CD4-positive, alpha-beta T cell (primary cell): ENCODE results near the gene CDH22. TPM values are rescaled to one million over a fixed set of nuclear protein-coding genes. Genes with fewer than 3 reads are reported as not detected.

Experiments
- ATAC-seq: fragments of 200-7000 bp; cut with Tn5 transposase; one replicate; pipeline ENCODE4 v1.10.0; 2022; ENCODE audit warnings: mild to moderate bottlenecking; ENCODE audit not compliant: poor library complexity
- CTCF ChIA-PET: fragments of 350-600 bp; sonication (Branson Sonifier 250); formaldehyde crosslinking; loops from one replicate; lab custom pipeline; 2021; ENCODE audit warnings: antibody characterized with exemption, inconsistent platforms; lab: Charles Lee
- POLR2A ChIA-PET: fragments of 350-600 bp; sonication (Branson Sonifier 250); formaldehyde crosslinking; loops from one replicate; lab custom pipeline; 2021; ENCODE audit warnings: antibody characterized with exemption, inconsistent platforms; lab: Charles Lee
- DNase-seq, 14 experiments: peaks; one replicate each; pipeline ENCODE4 v3.0.0-alpha.2; 2013 to 2020; ENCODE audit warnings: mixed read lengths in 2 of 14
- H3K27ac ChIP-seq, 2 donors: one replicate each; pipeline versions ENCODE4 v1.5.1 to v1.7.0; 2013; ENCODE audit warnings: low read length in 2 of 2, low read depth in 1 of 2, mild to moderate bottlenecking in 1 of 2
- H3K27me3 ChIP-seq, 2 experiments: 1 replicate in 1 of 2; 2 replicates in 1 of 2; pipeline versions ENCODE4 v1.6.1 to v1.7.0; 2013; ENCODE audit warnings: low read length in 2 of 2, control low read depth in 1 of 2, mild to moderate bottlenecking in 1 of 2, moderate library complexity in 1 of 2; ENCODE audit not compliant: insufficient read depth in 2 of 2, control insufficient read depth in 1 of 2
- H3K36me3 ChIP-seq: one replicate; pipeline ENCODE4 v1.6.1; 2013; ENCODE audit warnings: low read length, control low read depth; ENCODE audit not compliant: insufficient read depth
- H3K4me1 ChIP-seq: one replicate; pipeline ENCODE4 v1.6.1; 2013; ENCODE audit warnings: low read length, control low read depth; ENCODE audit not compliant: insufficient read depth
- H3K4me3 ChIP-seq: one replicate; pipeline ENCODE4 v1.5.1; 2013; ENCODE audit warnings: mild to moderate bottlenecking, low read length, moderate library complexity
- H3K9me3 ChIP-seq, 2 experiments: 1 replicate in 1 of 2; 2 replicates in 1 of 2; pipeline versions ENCODE4 v1.6.1 to v1.7.0; 2013; ENCODE audit warnings: low read length in 2 of 2, mild to moderate bottlenecking in 2 of 2, control low read depth in 1 of 2, moderate library complexity in 1 of 2; ENCODE audit not compliant: control insufficient read depth in 1 of 2, insufficient read depth in 1 of 2
- H3K27ac Mint-ChIP-seq: one replicate; pipeline ENCODE4 v1.8.0; 2020; ENCODE audit warnings: mixed read lengths
- H3K27me3 Mint-ChIP-seq: one replicate; pipeline ENCODE4 v1.8.0; 2021; ENCODE audit warnings: mixed read lengths
- H3K36me3 Mint-ChIP-seq: one replicate; pipeline ENCODE4 v1.8.0; 2021; ENCODE audit warnings: low read depth, mixed read lengths
- H3K4me1 Mint-ChIP-seq: one replicate; pipeline ENCODE4 v1.8.0; 2021; ENCODE audit warnings: low read depth, mixed read lengths
- H3K4me3 Mint-ChIP-seq: one replicate; pipeline ENCODE4 v1.8.0; 2020; ENCODE audit warnings: mild to moderate bottlenecking, mixed read lengths
- H3K9me3 Mint-ChIP-seq: one replicate; pipeline ENCODE4 v1.8.0; 2020; ENCODE audit warnings: mixed read lengths
- intact Hi-C, 2 experiments: fragments of 100-400 bp; cut with DNase I in 1 of 2; cut with micrococcal nuclease in 1 of 2; formaldehyde crosslinking; loops; one replicate each; pipeline versions ENCODE4 v1.15.1 to v1.9.0; 2023 to 2025; cut with DNase I, micrococcal nuclease
- total RNA-seq, 174 experiments: library from RNA in 2 of 174; stranded (reverse) in 2 of 174; gene quantifications; one replicate each; pipeline ENCODE4 v1.2.3 and lab custom pipeline; 2021 to 2026
- TF ChIP-seq, protein P1 (sequence below): fragments of 200-600 bp; IDR thresholded peaks from one replicate; pipeline ENCODE4 v1.8.0; 2022; ENCODE audit warnings: antibody characterized with exemption, mild to moderate bottlenecking

CDH22 gene
- total RNA-seq, 2 experiments from 2014 or later, result not detected

DNA sequence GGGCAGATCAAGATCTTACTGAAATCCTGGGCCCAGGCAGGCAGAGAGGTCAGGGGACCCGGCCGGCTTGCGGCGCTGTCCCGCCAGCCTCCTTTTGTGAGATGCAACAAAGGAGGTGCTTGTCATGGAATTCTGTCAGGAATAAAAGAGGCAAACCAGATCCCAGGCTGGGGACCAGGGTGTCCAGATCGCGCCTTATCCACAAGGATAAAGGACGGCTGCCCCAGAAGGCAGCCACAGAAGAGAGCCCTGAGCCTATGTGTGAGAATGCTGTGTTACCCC is 42.6 kb upstream of the CDH22 start:
- no peaks in the 10 kb centered on the region for H3K9me3 ChIP-seq
- Mint-ChIP-seq H3K27ac (peak overlapping the region; percentile 27), H3K27me3 (no peaks in the 10 kb centered on the region), H3K4me3 (no peak overlapping the region), H3K4me1 (peaks cover 16% of the 10 kb centered on the region), H3K9me3 (no peaks in the 10 kb centered on the region), H3K36me3 (peaks cover 69% of the 10 kb centered on the region)
- TF ChIP-seq, protein P1, sequence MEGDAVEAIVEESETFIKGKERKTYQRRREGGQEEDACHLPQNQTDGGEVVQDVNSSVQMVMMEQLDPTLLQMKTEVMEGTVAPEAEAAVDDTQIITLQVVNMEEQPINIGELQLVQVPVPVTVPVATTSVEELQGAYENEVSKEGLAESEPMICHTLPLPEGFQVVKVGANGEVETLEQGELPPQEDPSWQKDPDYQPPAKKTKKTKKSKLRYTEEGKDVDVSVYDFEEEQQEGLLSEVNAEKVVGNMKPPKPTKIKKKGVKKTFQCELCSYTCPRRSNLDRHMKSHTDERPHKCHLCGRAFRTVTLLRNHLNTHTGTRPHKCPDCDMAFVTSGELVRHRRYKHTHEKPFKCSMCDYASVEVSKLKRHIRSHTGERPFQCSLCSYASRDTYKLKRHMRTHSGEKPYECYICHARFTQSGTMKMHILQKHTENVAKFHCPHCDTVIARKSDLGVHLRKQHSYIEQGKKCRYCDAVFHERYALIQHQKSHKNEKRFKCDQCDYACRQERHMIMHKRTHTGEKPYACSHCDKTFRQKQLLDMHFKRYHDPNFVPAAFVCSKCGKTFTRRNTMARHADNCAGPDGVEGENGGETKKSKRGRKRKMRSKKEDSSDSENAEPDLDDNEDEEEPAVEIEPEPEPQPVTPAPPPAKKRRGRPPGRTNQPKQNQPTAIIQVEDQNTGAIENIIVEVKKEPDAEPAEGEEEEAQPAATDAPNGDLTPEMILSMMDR, result no peak
- H3K36me3 ChIP-seq, result peaks cover 48% of the 10 kb centered on the region
- POLR2A ChIA-PET, result no interaction called here
- intact Hi-C loops, result no loop called here
- no peak overlapping the region for H3K27ac ChIP-seq
- DNase-seq, result no peak
- no peak for ATAC-seq
- peaks cover 17% of the 10 kb centered on the region for H3K4me1 ChIP-seq
- H3K4me3 ChIP-seq, result no peak overlapping the region
- CTCF ChIA-PET, result no interaction called here
- no peaks in the 10 kb centered on the region for H3K27me3 ChIP-seq

DNA sequence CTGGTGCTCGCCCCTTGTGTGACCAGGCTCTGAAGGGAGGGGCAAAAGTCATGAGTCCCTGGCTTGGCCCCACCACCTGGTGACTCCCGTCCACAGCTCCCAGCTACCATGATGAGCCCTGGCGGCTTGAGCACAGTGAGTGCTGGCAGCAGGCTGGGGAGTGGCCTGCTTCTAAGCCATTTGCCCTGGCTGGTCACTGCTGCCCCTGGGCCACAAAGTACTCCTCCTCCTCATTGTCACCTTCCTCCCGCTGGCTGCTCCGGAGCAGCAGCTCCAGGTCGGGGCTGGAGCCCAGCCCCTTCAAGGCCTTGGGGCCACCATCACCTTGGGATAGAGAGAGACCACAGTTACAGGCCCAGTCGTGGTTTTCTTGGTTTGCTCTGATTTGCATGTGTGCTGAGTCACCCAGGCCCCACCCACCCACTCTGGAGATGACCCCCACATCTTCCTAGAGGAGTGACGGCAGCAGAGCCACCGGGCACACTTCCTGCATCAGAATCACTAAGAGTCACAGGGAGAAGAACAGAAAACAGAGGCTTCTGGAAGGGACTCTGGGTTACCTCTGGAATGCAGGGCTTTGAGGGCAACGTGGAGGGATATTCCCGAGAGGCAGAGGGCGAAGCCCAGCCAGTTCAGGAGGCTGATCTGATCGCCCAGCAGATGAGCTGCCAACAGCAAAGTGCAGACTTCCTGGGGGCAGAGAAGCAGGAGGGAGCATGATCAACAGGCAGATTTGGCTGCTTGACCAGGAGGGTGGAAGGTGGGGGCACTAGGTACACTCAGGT is 42.1 kb upstream of the CDH22 start:
- no peak overlapping the region for H3K27ac ChIP-seq
- TF ChIP-seq, protein P1, result no peak
- Mint-ChIP-seq H3K36me3 (peaks cover 64% of the 10 kb centered on the region), H3K9me3 (no peaks in the 10 kb centered on the region), H3K27me3 (no peaks in the 10 kb centered on the region), H3K4me1 (peaks cover 12% of the 10 kb centered on the region), H3K4me3 (no peak overlapping the region), H3K27ac (peak overlapping the region; percentile 17)
- peaks cover 46% of the 10 kb centered on the region for H3K36me3 ChIP-seq
- H3K9me3 ChIP-seq, result no peaks in the 10 kb centered on the region
- intact Hi-C loops, result no loop called here
- no peaks in the 10 kb centered on the region for H3K27me3 ChIP-seq
- H3K4me1 ChIP-seq, result peaks cover 12% of the 10 kb centered on the region
- ATAC-seq (no peak), DNase-seq (no peak)
- no peak overlapping the region for H3K4me3 ChIP-seq
- POLR2A ChIA-PET, result interaction anchor here (1.3 kb wide), 1 partner anchor 10 kb away, joined by 3 read pairs; no protein-coding TSS in a partner anchor
- CTCF ChIA-PET, result interaction anchor here (2.0 kb wide), 1 partner anchor 14 kb away, joined by 7 read pairs; no protein-coding TSS in a partner anchor

DNA sequence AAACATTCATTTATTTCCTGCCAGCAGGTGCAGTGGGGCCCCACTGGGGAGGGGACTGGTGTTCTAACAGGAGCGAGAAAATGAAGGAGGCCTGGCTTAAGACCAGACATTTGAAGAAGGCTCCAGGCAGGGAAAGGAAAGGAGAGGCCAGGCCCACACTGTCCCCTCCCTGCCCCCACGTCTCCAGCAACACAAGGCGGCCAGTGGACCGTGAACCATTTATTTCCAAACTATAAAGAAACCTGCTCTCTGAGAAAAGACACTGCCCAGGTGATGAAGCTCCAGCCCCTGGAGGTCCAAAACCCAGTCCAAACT is 41.4 kb upstream of the CDH22 start:
- CTCF ChIA-PET, result interaction anchor here (1.2 to 2.3 kb wide), 3 partner anchors 15 to 335 kb away, joined by 5 to 20 read pairs (median 7); no protein-coding TSS in a partner anchor
- POLR2A ChIA-PET, result interaction anchor here (1.3 to 2.0 kb wide), 2 partner anchors 10 to 14 kb away, joined by 3 to 6 read pairs; no protein-coding TSS in a partner anchor
- TF ChIP-seq, protein P1, result no peak
- Mint-ChIP-seq H3K36me3 (peaks cover 63% of the 10 kb centered on the region), H3K27me3 (no peaks in the 10 kb centered on the region), H3K4me1 (peaks cover 15% of the 10 kb centered on the region), H3K4me3 (no peak overlapping the region), H3K27ac (peak overlapping the region; percentile 42), H3K9me3 (no peaks in the 10 kb centered on the region)
- Histone ChIP-seq H3K9me3 (no peaks in the 10 kb centered on the region), H3K4me1 (peaks cover 10% of the 10 kb centered on the region), H3K27me3 (no peaks in the 10 kb centered on the region), H3K4me3 (no peak overlapping the region), H3K27ac (no peak overlapping the region), H3K36me3 (peaks cover 44% of the 10 kb centered on the region)
- DNase-seq (no peak), ATAC-seq (no peak)
- intact Hi-C loops, result loop anchor here (2.0 to 5.0 kb wide), 4 partner anchors 42 to 327 kb away; partner anchors contain the start of gene CDH22 (in 1 of the 2)
